Measurements from ENCODE around the gene B3GALT5.

The B3GALT5 gene

GRCh38 chr21:39707316-39707715 lies 94.6 kb downstream of the B3GALT5 start:
- DNase-seq, result no peak

DNA sequence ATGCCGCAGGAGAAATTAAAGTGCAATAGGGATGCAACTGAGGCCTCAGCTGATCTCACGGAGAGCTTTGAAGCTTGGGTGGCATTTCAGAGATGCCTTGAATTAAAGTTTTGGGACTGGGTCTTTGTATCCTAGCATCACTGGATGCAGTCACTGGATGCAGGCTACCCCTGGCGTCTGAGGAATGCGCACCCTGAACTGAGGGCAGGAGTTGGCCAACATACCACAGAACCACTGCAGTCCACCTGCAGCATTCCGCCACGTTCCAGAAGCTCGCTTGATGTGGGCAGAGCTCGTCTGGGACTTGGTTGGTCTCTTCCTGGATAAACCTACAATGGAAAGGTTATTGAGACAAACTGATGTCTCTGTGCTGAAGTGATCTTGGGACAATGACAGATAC lies 98.1 kb downstream of the B3GALT5 start:
- DNase-seq, result no peak

DNA sequence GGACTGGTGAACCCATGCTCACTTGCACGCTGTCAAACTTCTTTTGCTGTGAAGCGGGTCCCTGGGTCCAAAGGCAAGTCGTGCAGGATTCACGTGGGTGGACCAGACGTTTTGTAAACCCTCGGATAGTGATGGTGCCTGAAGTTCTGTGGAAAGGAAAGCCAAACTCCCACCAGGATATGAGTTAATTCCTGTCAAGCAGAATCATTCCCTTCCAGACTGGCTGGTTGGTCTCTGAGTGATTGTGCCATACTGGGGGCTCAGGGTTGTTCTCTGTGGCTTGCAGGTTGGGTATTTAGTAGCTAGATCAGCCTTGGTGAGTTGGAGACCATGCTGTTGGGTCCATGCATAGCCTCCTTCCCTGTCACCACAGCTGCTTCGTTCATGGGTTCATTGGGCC lies 99.5 kb downstream of the B3GALT5 start:
- no peak for DNase-seq

DNA sequence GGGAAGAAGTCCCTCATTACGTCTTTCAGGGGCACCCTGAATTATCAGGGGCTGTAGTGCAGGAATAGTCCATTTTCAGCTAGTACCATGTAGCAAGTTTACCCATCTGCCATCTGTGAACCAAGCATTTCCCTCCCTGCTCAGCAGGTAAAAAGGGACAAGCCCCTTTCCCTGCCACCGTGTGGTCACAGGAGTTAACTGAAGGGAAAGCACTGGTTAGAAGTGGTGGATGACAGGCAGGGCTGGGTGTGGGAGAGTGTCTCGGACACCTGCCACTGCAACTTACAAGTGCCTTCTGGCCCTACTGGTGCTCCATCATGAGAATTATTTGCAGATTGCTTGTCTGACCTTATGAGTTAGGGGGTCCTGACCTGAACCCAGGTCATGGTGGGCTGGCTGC lies 100.2 kb downstream of the B3GALT5 start:
- DNase-seq, result no peak

- DNase-seq, result no peak
Observed at GRCh38 chr21:39713905-39714304, 101.2 kb downstream of the B3GALT5 start.

DNA sequence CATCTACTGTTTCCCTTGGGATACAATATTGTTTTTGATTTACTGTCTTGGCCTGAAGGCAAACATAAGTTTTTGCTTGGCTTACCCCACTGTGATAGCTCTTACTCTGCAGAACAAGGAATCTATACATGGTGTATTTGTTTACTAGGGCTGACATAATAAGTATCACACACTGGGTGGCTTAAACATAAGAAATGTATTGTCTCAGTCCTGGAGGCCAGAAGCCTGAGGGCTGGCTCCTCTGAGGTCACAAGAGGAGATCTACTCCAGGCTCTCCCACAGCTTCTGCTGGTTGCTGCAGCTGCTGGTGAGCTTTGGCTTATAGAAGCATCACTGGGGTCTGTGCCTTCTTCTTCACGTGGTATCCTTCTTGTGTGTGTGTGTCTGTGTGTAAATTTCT lies 101.6 kb downstream of the B3GALT5 start:
- no peak for DNase-seq

GRCh38 chr21:39715804-39716397 lies 103.2 kb downstream of the B3GALT5 start:
- DNase-seq, result peak; percentile 1 to 3

GRCh38 chr21:39720126-39720778 lies 107.5 kb downstream of the B3GALT5 start:
- no peak for DNase-seq

DNA sequence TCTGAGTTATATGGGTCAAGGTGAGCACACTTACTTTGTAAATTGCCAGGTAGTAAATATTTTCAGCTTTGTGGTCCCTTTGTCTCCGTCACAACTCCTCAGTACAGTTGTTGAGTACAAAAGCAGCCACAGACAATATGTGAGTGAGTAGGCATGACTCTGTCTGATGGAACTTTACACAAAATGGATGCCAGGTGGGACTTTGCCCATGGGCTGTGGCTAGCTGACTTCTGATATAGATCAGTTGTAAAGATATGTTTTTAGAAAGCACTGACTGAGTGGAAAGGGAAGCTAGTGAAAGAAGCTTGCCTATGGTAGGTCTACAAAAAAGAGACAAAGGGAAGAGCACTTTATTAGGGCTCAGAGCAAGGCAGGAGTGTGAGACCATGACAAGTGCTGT lies 109.1 kb downstream of the B3GALT5 start:
- DNase-seq, result no peak

All from bone marrow (tissue), 2 donors.